NCI-H128 (cell line): ENCODE measurements around the gene PDZD2.

Experiments used
- DNase-seq: peaks from one replicate; lab custom pipeline; 2025; ENCODE audit not compliant: unreplicated experiment; lab: John Stamatoyannopoulos, UW

PDZD2 gene

GRCh38 chr5:32123058-32123805 is 484.3 kb downstream of the PDZD2 start:
- no peak for DNase-seq

GRCh38 chr5:32123889-32124676 is 485.2 kb downstream of the PDZD2 start:
- DNase-seq = no peak

DNA sequence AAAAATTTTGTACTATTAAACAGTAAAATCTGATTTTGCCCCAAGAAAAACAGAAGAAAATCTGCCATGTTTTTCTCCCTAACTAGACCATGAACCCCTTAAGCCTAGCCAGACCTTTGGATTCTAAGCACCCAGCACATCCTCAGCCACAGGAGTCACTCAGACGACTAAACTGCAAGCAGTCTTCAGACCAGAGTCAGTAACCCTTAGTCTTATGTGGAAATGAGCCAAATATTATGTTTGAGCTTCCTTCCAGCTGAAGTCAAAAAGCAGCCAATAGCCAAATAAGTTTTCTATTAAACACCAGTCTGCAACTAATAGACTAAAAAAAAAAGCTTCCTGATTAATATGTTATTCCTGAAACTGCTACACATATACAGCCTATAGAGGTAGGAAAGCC is 487.8 kb downstream of the PDZD2 start:
- no peak for DNase-seq

GRCh38 chr5:32127711-32128110 is 488.8 kb downstream of the PDZD2 start:
- no peak for DNase-seq

DNA sequence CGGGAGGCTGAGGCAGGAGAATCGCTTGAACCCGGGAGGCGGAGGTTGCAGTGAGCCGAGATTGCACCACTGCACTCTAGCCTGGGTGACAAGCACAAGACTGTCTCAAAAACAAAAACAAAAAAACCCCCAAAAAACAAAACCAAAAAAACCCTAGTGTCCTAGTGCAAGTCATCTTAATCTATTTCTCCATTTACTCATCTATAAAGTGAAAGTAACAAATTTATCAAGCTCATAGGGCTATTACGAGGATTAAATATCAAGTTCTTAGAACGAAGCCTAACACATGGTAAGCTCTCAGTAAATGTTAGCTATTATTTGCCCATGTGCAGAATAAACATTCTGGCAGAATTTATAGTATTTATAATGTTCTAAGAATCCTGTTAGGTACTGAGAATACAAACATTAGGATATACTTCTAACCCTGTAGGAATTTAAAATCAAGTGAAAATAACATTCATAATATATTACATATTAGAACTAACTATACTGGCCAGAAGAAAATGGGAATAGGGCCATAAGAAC is 490.2 kb downstream of the PDZD2 start:
- no peak for DNase-seq

DNA sequence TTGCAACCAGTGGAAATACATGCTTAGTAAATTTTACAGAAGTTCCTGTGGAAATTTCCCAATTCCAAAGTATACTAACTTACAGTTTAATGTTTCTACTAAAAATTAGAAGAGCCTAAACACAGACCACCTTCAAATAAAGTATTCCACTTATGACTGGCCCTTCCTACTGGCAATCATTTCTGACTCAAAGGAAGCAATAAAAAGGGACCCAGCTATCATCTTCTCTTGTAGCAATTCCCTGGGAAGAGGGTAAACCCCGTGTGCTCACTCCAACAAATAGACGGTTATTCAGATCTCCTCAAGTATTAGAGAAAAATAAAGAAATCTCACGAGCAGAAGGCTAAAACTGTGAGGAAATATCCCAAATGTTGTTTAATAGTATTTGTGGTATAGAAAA is 491.9 kb downstream of the PDZD2 start:
- DNase-seq = no peak

GRCh38 chr5:32131604-32132003 is 492.7 kb downstream of the PDZD2 start:
- no peak for DNase-seq

DNA sequence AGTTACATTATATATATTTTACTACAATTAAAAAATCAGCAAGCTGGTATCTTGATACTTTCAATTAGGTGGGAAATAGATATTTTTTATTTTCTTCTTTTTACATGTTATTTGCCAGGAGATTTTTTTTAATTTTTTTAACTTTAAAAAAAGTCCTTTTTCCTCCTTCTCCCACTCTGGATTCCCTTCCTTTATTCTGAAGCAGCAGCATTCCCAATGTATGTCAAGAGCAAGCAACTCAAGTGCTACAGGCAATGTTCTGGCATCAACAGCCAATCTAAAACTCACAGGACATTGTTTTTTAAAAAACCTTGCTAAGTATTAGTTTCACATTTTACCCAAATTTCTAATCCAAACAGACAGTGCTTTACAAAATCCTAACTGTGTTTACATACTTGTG is 493.8 kb downstream of the PDZD2 start:
- DNase-seq = no peak

DNA sequence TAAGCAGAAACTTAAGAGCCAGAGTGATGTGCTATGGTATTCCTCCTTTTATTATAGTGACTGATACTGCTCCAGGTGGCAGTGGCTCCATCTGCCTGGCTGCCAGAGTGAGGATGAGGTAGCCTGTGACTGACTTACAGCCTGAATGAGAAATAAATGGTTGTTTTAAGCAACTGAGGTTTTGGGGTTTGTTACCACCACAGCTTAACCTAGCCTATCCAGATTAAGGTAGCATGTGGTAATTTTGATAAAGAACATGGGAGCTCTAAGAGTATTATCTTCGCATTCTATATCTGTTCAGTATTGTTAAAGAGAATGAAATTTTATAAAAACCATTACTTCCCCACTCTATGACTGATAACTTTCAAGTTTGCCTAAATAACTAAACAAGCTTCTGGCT is 496.2 kb downstream of the PDZD2 start:
- no peak for DNase-seq

GRCh38 chr5:32136342-32136741 is 497.4 kb downstream of the PDZD2 start:
- DNase-seq = no peak

DNA sequence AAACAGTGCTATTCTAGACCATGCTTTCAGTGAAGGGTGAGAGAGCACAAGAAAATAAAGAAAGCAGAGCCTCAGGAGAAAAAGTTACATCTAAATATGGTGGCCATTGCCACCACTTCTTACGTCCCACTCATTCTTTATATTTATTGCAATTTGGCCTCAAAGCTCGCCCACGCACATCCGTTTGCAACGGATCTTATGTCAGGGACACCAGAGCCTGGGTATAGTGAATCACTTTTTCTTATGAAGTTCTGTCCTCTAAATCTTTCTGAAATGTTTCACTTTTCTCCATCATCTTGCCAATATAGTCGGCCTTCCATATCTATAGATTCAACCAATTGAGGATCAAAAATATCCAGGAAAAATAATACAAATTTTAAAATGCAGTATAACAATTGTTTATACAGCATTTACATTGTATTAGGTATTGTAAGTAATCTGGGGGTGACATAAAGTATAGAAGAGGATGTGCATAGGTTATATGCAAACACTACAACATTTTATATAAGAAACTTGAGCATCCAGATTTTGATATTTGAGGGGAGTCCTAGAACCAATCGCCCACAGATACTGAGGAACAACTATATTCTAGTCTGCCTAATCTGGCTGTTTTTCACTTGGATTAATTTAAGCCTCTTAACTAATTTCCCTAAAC is 500.0 kb downstream of the PDZD2 start:
- no peak for DNase-seq

- DNase-seq = no peak
Measured at GRCh38 chr5:32143617-32144377, 504.9 kb downstream of the PDZD2 start.

- no peak for DNase-seq
Measured at GRCh38 chr5:32144378-32145207, 505.7 kb downstream of the PDZD2 start.

DNA sequence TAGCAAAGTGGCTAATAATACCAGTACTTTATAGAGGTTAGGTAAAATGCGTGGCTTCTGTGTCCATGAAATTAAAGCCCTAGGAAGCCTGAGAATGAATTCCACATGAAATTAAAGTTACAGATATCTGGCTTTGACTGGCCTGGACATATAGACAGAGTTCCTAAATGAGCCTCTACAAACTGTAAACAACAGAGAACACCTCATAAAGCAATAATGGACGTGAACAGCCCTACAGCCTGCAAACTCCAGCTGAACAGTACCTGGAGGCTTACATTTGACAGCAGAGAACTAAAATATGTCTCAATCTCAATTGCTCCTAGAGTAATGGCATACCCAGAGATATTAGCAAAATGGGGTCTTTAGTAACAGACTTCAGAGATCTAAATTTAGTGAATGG is 506.4 kb downstream of the PDZD2 start:
- no peak for DNase-seq

DNA sequence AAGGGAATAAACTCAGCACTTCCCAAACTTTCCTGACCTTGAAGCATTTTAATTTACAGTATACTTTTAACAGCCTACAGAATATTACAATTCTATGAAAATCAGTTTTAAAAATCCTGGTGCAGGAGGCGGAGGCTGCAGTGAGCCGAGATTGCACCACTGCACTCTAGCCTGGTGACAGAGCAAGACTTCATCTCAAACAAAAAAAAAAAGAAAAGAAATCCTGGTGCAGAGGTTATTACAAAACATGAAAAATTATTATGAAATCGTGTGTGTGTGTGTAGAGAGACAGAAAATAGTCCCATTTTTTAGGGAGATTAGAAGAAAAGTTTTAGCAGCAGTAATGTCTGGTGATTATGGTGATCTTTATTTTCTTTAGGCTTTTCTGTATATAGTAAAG is 508.3 kb downstream of the PDZD2 start:
- DNase-seq = no peak

GRCh38 chr5:32147959-32148358 is 509.0 kb downstream of the PDZD2 start:
- DNase-seq = no peak

DNA sequence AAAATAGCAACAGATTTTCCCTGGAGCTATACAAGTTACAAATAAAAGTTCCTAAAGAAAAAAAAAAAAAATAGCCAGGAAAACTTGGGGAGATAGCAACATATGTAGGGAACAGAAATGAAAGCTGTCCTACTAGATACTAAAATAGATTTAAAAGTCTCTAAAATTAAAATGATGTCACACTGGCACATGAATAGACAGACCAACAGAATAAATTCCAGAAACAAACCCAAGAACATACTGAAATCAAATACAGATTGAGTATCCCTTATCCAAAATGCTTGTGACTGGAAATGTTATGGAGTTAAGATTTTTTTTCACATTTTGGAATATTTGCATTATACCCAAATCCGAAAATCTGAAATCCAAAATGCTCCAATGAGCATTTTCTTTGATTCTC is 511.4 kb downstream of the PDZD2 start:
- DNase-seq = no peak

DNA sequence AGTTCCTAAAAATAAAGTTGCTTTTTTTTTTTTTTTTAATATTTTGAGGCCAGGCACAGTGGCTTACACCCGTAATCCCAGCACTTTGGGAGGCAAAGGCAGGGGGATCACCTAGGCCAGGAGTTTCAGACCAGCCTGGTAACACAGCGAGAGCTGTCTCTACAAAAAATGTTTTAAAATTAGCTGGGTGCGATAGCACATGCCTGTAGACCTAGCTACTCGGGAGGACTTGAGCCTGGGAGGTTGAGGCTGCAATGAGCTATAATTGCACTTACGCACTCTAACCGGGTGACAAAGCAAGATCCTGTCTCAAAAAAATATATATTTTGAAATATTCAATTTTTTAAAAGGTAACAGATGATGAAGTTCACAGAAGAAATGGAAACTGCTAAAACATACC is 512.3 kb downstream of the PDZD2 start:
- no peak for DNase-seq

- no peak for DNase-seq
Measured at GRCh38 chr5:32153723-32154122, 514.8 kb downstream of the PDZD2 start.

GRCh38 chr5:32155211-32155610 is 516.3 kb downstream of the PDZD2 start:
- DNase-seq = no peak
